Measurements from ENCODE around the gene C10orf71. TPM values are rescaled to one million over a fixed set of nuclear protein-coding genes. Genes with fewer than 3 reads are reported as not detected.

Gene C10orf71
- total and polyA plus RNA-seq, 2 of the 8 experiments (the other 6 are each of a cell fraction or from before 2014, with no cell fraction given), result not detected

DNA sequence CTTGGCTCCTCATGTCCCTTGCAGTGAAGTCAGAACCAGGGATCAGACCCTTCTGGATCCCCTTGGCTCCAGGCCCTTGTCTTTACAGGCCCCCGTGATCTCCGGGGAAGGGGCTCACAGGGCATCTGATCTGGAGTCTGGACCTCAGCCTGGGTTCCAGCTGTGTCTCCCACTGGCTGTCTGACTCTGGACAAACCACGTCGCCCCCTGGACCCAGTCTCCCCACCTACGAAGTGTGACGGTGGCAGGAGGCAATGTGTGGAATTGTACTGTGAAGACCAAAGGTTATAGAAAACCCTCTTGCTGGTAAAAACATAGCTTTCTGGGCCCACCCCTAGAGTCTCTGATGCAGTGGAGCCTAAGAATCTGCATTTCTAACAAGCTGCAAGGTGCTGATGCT is 15.5 kb upstream of the C10orf71 start (continued):
- TF ChIP-seq, protein P1, sequence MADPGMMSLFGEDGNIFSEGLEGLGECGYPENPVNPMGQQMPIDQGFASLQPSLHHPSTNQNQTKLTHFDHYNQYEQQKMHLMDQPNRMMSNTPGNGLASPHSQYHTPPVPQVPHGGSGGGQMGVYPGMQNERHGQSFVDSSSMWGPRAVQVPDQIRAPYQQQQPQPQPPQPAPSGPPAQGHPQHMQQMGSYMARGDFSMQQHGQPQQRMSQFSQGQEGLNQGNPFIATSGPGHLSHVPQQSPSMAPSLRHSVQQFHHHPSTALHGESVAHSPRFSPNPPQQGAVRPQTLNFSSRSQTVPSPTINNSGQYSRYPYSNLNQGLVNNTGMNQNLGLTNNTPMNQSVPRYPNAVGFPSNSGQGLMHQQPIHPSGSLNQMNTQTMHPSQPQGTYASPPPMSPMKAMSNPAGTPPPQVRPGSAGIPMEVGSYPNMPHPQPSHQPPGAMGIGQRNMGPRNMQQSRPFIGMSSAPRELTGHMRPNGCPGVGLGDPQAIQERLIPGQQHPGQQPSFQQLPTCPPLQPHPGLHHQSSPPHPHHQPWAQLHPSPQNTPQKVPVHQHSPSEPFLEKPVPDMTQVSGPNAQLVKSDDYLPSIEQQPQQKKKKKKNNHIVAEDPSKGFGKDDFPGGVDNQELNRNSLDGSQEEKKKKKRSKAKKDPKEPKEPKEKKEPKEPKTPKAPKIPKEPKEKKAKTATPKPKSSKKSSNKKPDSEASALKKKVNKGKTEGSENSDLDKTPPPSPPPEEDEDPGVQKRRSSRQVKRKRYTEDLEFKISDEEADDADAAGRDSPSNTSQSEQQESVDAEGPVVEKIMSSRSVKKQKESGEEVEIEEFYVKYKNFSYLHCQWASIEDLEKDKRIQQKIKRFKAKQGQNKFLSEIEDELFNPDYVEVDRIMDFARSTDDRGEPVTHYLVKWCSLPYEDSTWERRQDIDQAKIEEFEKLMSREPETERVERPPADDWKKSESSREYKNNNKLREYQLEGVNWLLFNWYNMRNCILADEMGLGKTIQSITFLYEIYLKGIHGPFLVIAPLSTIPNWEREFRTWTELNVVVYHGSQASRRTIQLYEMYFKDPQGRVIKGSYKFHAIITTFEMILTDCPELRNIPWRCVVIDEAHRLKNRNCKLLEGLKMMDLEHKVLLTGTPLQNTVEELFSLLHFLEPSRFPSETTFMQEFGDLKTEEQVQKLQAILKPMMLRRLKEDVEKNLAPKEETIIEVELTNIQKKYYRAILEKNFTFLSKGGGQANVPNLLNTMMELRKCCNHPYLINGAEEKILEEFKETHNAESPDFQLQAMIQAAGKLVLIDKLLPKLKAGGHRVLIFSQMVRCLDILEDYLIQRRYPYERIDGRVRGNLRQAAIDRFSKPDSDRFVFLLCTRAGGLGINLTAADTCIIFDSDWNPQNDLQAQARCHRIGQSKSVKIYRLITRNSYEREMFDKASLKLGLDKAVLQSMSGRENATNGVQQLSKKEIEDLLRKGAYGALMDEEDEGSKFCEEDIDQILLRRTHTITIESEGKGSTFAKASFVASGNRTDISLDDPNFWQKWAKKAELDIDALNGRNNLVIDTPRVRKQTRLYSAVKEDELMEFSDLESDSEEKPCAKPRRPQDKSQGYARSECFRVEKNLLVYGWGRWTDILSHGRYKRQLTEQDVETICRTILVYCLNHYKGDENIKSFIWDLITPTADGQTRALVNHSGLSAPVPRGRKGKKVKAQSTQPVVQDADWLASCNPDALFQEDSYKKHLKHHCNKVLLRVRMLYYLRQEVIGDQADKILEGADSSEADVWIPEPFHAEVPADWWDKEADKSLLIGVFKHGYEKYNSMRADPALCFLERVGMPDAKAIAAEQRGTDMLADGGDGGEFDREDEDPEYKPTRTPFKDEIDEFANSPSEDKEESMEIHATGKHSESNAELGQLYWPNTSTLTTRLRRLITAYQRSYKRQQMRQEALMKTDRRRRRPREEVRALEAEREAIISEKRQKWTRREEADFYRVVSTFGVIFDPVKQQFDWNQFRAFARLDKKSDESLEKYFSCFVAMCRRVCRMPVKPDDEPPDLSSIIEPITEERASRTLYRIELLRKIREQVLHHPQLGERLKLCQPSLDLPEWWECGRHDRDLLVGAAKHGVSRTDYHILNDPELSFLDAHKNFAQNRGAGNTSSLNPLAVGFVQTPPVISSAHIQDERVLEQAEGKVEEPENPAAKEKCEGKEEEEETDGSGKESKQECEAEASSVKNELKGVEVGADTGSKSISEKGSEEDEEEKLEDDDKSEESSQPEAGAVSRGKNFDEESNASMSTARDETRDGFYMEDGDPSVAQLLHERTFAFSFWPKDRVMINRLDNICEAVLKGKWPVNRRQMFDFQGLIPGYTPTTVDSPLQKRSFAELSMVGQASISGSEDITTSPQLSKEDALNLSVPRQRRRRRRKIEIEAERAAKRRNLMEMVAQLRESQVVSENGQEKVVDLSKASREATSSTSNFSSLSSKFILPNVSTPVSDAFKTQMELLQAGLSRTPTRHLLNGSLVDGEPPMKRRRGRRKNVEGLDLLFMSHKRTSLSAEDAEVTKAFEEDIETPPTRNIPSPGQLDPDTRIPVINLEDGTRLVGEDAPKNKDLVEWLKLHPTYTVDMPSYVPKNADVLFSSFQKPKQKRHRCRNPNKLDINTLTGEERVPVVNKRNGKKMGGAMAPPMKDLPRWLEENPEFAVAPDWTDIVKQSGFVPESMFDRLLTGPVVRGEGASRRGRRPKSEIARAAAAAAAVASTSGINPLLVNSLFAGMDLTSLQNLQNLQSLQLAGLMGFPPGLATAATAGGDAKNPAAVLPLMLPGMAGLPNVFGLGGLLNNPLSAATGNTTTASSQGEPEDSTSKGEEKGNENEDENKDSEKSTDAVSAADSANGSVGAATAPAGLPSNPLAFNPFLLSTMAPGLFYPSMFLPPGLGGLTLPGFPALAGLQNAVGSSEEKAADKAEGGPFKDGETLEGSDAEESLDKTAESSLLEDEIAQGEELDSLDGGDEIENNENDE (IDR thresholded peaks at IDR 0.05; ENCODE audit: insufficient replicate concordance, low read length), result no peak
- TF ChIP-seq EZH2 (IDR thresholded peaks at IDR 0.05; ENCODE audit: low read depth, low read length, severe bottlenecking) (no peak), KDM4A (IDR thresholded peaks at IDR 0.05; ENCODE audit: low read depth, low read length, severe bottlenecking) (no peak), SP2 (IDR thresholded peaks at IDR 0.05; ENCODE audit: low read length) (no peak), FOSL1 (IDR thresholded peaks at IDR 0.05; ENCODE audit: insufficient read depth, low read depth, low read length) (no peak), CBX5 (IDR thresholded peaks at IDR 0.05; ENCODE audit: low read depth, low read length) (no peak), YY1 (IDR thresholded peaks at IDR 0.05; ENCODE audit: low read depth, low read length) (no peak)
- TF ChIP-seq, protein P2, sequence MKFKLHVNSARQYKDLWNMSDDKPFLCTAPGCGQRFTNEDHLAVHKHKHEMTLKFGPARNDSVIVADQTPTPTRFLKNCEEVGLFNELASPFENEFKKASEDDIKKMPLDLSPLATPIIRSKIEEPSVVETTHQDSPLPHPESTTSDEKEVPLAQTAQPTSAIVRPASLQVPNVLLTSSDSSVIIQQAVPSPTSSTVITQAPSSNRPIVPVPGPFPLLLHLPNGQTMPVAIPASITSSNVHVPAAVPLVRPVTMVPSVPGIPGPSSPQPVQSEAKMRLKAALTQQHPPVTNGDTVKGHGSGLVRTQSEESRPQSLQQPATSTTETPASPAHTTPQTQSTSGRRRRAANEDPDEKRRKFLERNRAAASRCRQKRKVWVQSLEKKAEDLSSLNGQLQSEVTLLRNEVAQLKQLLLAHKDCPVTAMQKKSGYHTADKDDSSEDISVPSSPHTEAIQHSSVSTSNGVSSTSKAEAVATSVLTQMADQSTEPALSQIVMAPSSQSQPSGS (IDR thresholded peaks at IDR 0.05; ENCODE audit: low read length), result no peak
